Activated T-cell treated with anti-CD3 and anti-CD28 coated beads for 1 hour (primary cell): ENCODE measurements around the gene FAM72D.
"Not testable (repeated sequence)": the region's sequence is repeated elsewhere in the genome, so short reads cannot be mapped to it uniquely, and the experiment has no call there.

ENCODE experiments used
- DNase-seq: peaks from one replicate; pipeline ENCODE4 v3.0.0-alpha.2; 2020; ENCODE audit warnings: low read depth

Gene FAM72D

GRCh38 chr1:145146308-145146707, 50.5 kb downstream of the FAM72D start:
- DNase-seq = not testable (repeated sequence)

- not testable (repeated sequence) for DNase-seq
These were observed 51.4 kb downstream of the FAM72D start for GRCh38 chr1:145147172-145147571.

GRCh38 chr1:145155421-145155820, 59.6 kb downstream of the FAM72D start:
- not testable (repeated sequence) for DNase-seq

- not testable (repeated sequence) for DNase-seq
These were observed 60.1 kb downstream of the FAM72D start for GRCh38 chr1:145155873-145156272.

GRCh38 chr1:145156891-145157610, 61.3 kb downstream of the FAM72D start:
- peak; percentile 25 for DNase-seq

GRCh38 chr1:145157715-145158114, 61.9 kb downstream of the FAM72D start:
- DNase-seq = not testable (repeated sequence)

- DNase-seq = not testable (repeated sequence)
These were observed 65.4 kb downstream of the FAM72D start for GRCh38 chr1:145161046-145161752.
